Endothelial cell of umbilical vein (primary cell): Measurements from ENCODE around the gene EYS.

ENCODE experiments used
- CTCF ChIP-seq, 2 donors: IDR thresholded peaks; 1 replicate in 1 of 2; 2 replicates in 1 of 2; pipeline ENCODE4 v1.5.1; 2011; ENCODE audit warnings: low read length in 2 of 2, mild to moderate bottlenecking in 2 of 2, moderate library complexity in 2 of 2, control low read depth in 1 of 2, inconsistent platforms in 1 of 2, low read depth in 1 of 2; ENCODE audit not compliant: insufficient read depth in 1 of 2; ENCODE audit errors: extremely low read depth in 1 of 2
- EZH2 ChIP-seq: IDR thresholded peaks from 2 replicates; pipeline ENCODE4 v1.6.1; 2012; ENCODE audit warnings: borderline replicate concordance, low read depth, mild to moderate bottlenecking, moderate library complexity, low read length, inconsistent platforms; ENCODE audit not compliant: severe bottlenecking
- POLR2A ChIP-seq: IDR thresholded peaks from 2 replicates; pipeline ENCODE4 v1.6.1; 2012; ENCODE audit warnings: low read depth, mild to moderate bottlenecking, control low read depth, low read length
- POLR2AphosphoS5 ChIP-seq: IDR thresholded peaks from 2 replicates; pipeline ENCODE4 v1.6.1; 2012; ENCODE audit warnings: low read depth, mild to moderate bottlenecking, control low read depth, low read length, moderate library complexity; ENCODE audit not compliant: insufficient read depth

- TF ChIP-seq EZH2 (no peak), CTCF (IDR thresholded peaks at IDR 0.05; ENCODE audit: extremely low read depth in 1 of 2, insufficient read depth in 1 of 2, low read depth in 1 of 2, low read length in 2 of 2) (no peak), POLR2AphosphoS5 (no peak), POLR2A (no peak)
These were observed 1779.8 kb downstream of the EYS start for GRCh38 chr6:63926950-63927927.
